AG09309 (cell line): ENCODE measurements around the gene DENND2A.
A peak's percentile ranks its signal among the peaks of the same experiment; 100 is the strongest.

Source experiments
- DNase-seq: peaks from one replicate; pipeline ENCODE4 v3.0.0-alpha.2; 2010; ENCODE audit warnings: low read depth
- H3K4me3 ChIP-seq: 2 replicates; pipeline ENCODE4 v1.5.1; 2011; ENCODE audit warnings: mild to moderate bottlenecking, low read depth, low read length, moderate library complexity; ENCODE audit not compliant: control insufficient read depth
- CTCF ChIP-seq: IDR thresholded peaks from 2 replicates; pipeline ENCODE4 v1.5.1; 2011; ENCODE audit warnings: mild to moderate bottlenecking, low read depth, low read length, inconsistent platforms; ENCODE audit not compliant: insufficient read depth, control insufficient read depth; ENCODE audit errors: missing control alignments

The DENND2A gene

DNA sequence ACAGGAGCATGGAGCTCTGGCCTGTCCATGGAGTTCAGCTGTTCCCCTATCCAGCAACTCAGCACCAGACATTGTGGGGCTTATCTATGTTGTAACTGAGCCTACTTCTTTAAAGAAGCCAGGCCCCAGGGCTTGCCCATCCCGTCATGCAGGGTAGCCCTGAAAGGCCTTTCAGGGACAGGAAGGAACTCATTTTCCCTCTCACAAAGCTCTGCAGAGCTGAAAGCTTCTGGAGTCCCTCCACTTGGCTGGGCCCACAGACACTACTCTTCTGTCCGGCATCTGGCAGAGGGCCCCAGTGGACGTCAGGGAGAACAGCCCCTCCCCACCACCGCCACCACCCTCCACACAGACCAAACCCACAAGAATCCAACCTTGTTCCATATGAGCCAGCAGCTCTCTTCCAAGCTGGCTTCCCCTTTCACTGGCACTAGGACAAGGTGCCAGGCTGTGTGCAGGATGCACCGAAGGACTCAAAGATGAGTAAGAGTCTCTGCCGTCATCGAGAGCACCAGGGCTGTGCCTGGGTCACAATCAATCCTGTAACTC is 33.1 kb downstream of the DENND2A start:
- TF ChIP-seq CTCF = no peak
- H3K4me3 ChIP-seq = no peak overlapping the region
- DNase-seq = no peak

DNA sequence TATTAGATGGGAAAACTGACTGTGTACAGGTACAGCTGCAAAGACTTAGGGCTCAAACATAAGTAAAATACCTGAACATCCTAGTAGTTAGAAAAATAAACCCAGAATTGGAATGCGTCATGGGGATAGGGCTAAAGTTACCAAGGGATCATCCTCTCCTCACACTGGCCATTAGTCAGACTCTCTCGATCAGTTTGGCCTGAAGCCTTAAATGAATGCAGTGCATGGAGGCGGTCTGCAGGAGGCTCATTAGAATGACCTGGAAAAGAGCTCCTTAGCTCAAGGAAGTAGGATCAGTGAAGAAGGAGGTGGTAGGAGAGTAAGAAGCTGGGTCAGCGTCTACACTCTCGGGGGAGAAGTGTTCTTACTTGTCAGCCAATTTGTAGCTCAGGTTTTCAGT is 35.3 kb downstream of the DENND2A start:
- no peak overlapping the region for H3K4me3 ChIP-seq

DNA sequence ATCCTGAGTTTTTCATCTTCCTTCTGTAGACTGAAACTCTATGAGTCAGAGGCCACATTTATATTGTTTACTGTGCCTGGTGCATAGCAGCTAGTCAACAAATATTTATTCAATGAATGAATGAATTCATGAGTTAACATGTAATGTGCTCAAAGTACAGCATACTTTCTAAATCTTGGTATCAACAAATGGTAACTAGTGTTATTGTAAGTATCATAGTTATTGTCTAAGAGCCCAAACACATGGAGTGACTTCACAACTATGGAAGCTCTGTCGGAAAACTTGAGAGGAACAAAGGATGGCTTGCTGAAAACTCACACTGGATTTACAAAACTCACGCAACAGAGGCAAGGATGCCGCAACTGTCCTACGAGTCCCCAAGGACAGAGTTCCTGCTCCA is 35.9 kb downstream of the DENND2A start:
- TF ChIP-seq CTCF = no peak
- DNase-seq = no peak
- no peak overlapping the region for H3K4me3 ChIP-seq

More for the DNA sequence above, 35.3 kb downstream of the DENND2A start:
- peak; percentile 7 for TF ChIP-seq CTCF
- no peak for DNase-seq

DNA sequence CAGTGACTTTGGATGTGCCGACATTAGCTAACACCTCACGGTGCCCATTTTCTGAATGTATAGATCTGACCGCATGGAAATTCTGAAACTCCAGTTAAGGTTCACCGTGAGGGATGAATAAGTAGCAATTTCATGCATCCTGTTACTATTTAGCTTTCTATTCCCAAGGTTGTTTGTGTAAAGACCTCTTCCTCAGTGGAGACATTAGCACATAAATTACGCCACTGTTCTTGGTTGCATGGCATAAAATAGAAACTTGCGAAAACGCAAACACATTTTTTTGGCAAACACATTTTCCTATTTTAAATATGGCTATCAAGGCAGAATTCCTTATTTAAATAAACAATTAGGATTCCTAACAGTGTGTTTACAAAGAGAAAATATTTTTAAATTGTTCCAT is 36.5 kb downstream of the DENND2A start:
- no peak for DNase-seq
- TF ChIP-seq CTCF = no peak

DNA sequence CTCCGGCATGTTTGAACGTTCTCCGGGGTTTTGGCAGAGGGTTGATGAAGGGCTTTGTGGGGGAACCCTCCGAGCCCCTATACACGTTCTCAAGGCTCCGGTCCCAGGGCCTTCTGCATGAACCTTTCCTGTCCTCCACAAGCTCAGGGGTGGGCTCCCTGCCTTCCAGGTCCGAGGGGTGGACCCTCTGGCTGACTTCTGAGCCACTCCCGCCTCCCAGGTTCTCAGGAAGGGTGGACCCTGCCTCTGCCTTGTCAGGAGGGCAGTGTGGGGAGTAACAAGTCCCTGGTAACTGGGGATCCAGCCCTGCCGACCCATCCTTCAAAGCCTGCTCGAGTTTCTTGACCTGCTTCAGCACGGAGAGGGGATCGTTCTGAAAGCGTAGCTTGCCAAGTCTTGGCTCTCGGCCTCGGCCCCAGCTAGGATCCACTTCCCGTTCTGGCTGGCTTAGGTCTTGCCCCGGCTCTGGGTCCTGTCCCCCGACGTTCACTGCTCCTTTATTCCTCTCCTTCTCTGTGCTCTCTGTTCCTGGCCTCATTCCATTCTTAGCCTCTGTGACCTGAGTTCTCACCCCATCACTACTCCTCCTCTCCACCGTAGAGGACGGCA is 38.9 kb downstream of the DENND2A start:
- DNase-seq = no peak
- no peak overlapping the region for H3K4me3 ChIP-seq
- no peak for TF ChIP-seq CTCF

More for the DNA sequence above, 36.5 kb downstream of the DENND2A start:
- no peak overlapping the region for H3K4me3 ChIP-seq

DNA sequence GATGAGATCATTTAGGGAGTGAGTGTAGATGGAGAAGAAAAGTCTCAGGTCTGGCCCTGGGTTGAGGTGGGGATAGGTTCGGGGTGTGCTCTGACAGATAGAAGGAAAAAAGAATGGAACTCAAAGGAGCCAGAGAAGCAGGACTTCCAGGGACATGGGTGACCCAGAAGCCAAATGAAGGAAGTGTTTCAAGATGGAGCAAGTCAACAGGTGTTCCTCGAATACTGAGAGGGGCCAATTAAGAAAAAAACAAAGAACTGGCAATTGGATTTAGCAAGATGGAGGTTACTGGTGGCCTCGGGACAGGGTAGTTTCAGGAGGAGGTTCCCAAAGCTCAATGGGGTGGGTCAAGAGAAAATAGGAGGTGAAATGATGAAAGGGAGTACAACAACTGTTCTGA is 40.3 kb downstream of the DENND2A start:
- no peak overlapping the region for H3K4me3 ChIP-seq
- no peak for DNase-seq
- TF ChIP-seq CTCF = no peak
